HEK293 (cell line): ENCODE measurements around the gene DEDD2.

Experiments used
- CTCF ChIA-PET: fragments of 350-600 bp; formaldehyde crosslinking; extraction: SDS; loops from one replicate; lab custom pipeline; 2021; ENCODE audit warnings: antibody characterized with exemption; lab: Yijun Ruan, JAX
- POLR2A ChIA-PET: fragments of 300-600 bp; formaldehyde crosslinking; extraction: SDS; loops from one replicate; lab custom pipeline; 2020; ENCODE audit warnings: antibody characterized with exemption, inconsistent platforms; lab: Yijun Ruan, JAX
- H3K27ac ChIP-seq: fragments of 200-500 bp; sonication (Bioruptor generic); 2 replicates; pipeline ENCODE4 v1.5.1; 2014; ENCODE audit warnings: low read depth, low read length, control low read depth, inconsistent platforms; ENCODE audit errors: extremely low read depth
- H3K36me3 ChIP-seq, 2 experiments: fragments of 200-500 bp in 1 of 2; sonication (Bioruptor generic) in 1 of 2; 1 replicate in 1 of 2; 2 replicates in 1 of 2; pipeline ENCODE4 v1.5.1; 2014 to 2017; ENCODE audit warnings: inconsistent platforms in 2 of 2, low read length in 2 of 2; ENCODE audit not compliant: control insufficient read depth in 2 of 2, insufficient read depth in 1 of 2
- H3K4me1 ChIP-seq: fragments of 200-500 bp; sonication (Bioruptor generic); 2 replicates; pipeline ENCODE4 v1.5.1; 2014; ENCODE audit warnings: mild to moderate bottlenecking, low read length, inconsistent platforms; ENCODE audit not compliant: control insufficient read depth, insufficient read depth
- H3K4me3 ChIP-seq: 2 replicates; pipeline ENCODE4 v1.5.1; 2011; ENCODE audit warnings: low read depth, mild to moderate bottlenecking, control low read depth, low read length, moderate library complexity
- H3K9me3 ChIP-seq: fragments of 200-500 bp; sonication (Bioruptor generic); 2 replicates; pipeline ENCODE4 v1.5.1; 2014; ENCODE audit warnings: low read depth, low read length, inconsistent platforms; ENCODE audit not compliant: control insufficient read depth, insufficient read depth
- HOXC10 ChIP-seq: sonication (generic); formaldehyde crosslinking; IDR thresholded peaks from 2 replicates; pipeline ENCODE4 v1.8.1; 2023; ENCODE audit warnings: mild to moderate bottlenecking, missing genetic modification reagents
- KLF1 ChIP-seq: fragments of 450-650 bp; formaldehyde crosslinking; IDR thresholded peaks from 2 replicates; pipeline ENCODE4 v1.5.1; 2016; ENCODE audit warnings: missing biosample characterization, missing genetic modification characterization
- KLF10 ChIP-seq: fragments of 450-650 bp; IDR thresholded peaks from 2 replicates; pipeline ENCODE4 v1.5.1; 2018; ENCODE audit warnings: missing biosample characterization, mild to moderate bottlenecking, missing genetic modification characterization
- ZNF2 ChIP-seq: fragments of 450-650 bp; formaldehyde crosslinking; IDR thresholded peaks from 2 replicates; pipeline ENCODE4 v1.5.1; 2016; ENCODE audit warnings: missing biosample characterization, missing genetic modification characterization
- ZNF221 ChIP-seq: fragments of 450-650 bp; formaldehyde crosslinking; IDR thresholded peaks from 2 replicates; pipeline ENCODE4 v1.5.1; 2017; ENCODE audit warnings: missing biosample characterization, missing genetic modification characterization, borderline replicate concordance
- ZNF302 ChIP-seq: fragments of 450-650 bp; formaldehyde crosslinking; IDR thresholded peaks from 2 replicates; pipeline ENCODE4 v1.5.1; 2016; ENCODE audit warnings: missing biosample characterization, missing genetic modification characterization, low read depth
- ZNF354C ChIP-seq: fragments of 450-650 bp; formaldehyde crosslinking; IDR thresholded peaks from 2 replicates; pipeline ENCODE4 v1.5.1; 2016; ENCODE audit warnings: missing biosample characterization, missing genetic modification characterization, low read depth, borderline replicate concordance
- ZNF391 ChIP-seq: fragments of 450-650 bp; formaldehyde crosslinking; IDR thresholded peaks from 2 replicates; pipeline ENCODE4 v1.5.1; 2016; ENCODE audit warnings: low read depth, missing biosample characterization, missing genetic modification characterization, borderline replicate concordance
- ZNF416 ChIP-seq: fragments of 450-650 bp; formaldehyde crosslinking; IDR thresholded peaks from 2 replicates; pipeline ENCODE4 v1.5.1; 2016; ENCODE audit warnings: missing biosample characterization, missing genetic modification characterization
- ZNF654 ChIP-seq: fragments of 450-650 bp; formaldehyde crosslinking; IDR thresholded peaks from 2 replicates; pipeline ENCODE4 v1.5.1; 2016; ENCODE audit warnings: low read depth, missing biosample characterization, missing genetic modification characterization
- ZNF658 ChIP-seq: fragments of 450-650 bp; formaldehyde crosslinking; IDR thresholded peaks from 2 replicates; pipeline ENCODE4; 2016; ENCODE audit warnings: missing biosample characterization, missing genetic modification characterization
- ZNF677 ChIP-seq: fragments of 450-650 bp; IDR thresholded peaks from 2 replicates; pipeline ENCODE4 v1.5.0; 2018; ENCODE audit warnings: missing biosample characterization, mild to moderate bottlenecking, missing genetic modification characterization, moderate library complexity
- ZNF792 ChIP-seq: fragments of 450-650 bp; formaldehyde crosslinking; IDR thresholded peaks from 2 replicates; pipeline ENCODE4 v1.5.1; 2016; ENCODE audit warnings: missing biosample characterization, missing genetic modification characterization
- TF ChIP-seq, protein P1 (sequence below): fragments of 450-650 bp; IDR thresholded peaks from 2 replicates; pipeline ENCODE4 v1.5.1; 2018; ENCODE audit warnings: missing biosample characterization, missing genetic modification characterization
- TF ChIP-seq, protein P2 (sequence below): fragments of 450-650 bp; formaldehyde crosslinking; IDR thresholded peaks from 2 replicates; pipeline ENCODE4 v1.5.1; 2016; ENCODE audit warnings: missing biosample characterization, missing genetic modification characterization
- TF ChIP-seq, protein P3 (sequence below): fragments of 450-650 bp; formaldehyde crosslinking; IDR thresholded peaks from 2 replicates; pipeline ENCODE4 v1.5.1; 2016; ENCODE audit warnings: missing biosample characterization, missing genetic modification characterization

Gene DEDD2

DNA sequence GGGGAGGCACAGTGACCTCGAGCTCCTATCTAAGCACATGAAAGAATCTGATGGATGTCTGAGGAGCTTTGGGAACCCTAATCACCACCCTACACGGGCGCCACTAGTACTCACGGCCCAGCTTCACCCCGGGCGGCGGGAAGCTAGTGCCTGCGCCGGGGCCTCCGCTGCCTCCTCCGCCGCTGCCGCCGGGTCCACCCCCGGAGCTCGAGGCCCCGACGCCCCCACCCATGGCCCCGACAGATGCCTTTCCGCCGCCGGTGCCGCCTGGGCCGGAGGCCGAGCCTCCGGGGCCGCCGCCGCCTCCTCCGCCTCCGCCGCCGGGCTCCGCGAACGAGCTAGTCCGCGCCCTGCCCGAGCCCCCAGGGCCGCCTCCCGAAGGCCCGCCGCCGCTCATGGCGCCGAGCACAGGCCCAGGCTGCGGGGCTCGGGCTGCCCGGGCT, 24.6 kb upstream of the DEDD2 start (continued):
- TF ChIP-seq ZNF677 (tag by site-specific recombination) (0 out of 2 replicates have a peak, but pooled peaks have one; percentile 27), ZNF221 (tag by site-specific recombination) (no peak), ZNF658 (no peak), ZNF354C (no peak)

GRCh38 chr19:42241279-42241678, 23.8 kb upstream of the DEDD2 start:
- no peak for TF ChIP-seq ZNF302
- TF ChIP-seq, protein P1, sequence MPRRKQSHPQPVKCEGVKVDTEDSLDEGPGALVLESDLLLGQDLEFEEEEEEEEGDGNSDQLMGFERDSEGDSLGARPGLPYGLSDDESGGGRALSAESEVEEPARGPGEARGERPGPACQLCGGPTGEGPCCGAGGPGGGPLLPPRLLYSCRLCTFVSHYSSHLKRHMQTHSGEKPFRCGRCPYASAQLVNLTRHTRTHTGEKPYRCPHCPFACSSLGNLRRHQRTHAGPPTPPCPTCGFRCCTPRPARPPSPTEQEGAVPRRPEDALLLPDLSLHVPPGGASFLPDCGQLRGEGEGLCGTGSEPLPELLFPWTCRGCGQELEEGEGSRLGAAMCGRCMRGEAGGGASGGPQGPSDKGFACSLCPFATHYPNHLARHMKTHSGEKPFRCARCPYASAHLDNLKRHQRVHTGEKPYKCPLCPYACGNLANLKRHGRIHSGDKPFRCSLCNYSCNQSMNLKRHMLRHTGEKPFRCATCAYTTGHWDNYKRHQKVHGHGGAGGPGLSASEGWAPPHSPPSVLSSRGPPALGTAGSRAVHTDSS (tag by site-specific recombination): peak; percentile 5; the same call in 1 of the 2 replicates
- POLR2A ChIA-PET: interaction anchor here (1.4 to 13.9 kb wide), 5 partner anchors 8 to 165 kb away, joined by 3 to 242 read pairs (median 36); partner anchors contain the start of genes DEDD2, ZNF526 and ZNF574

DNA sequence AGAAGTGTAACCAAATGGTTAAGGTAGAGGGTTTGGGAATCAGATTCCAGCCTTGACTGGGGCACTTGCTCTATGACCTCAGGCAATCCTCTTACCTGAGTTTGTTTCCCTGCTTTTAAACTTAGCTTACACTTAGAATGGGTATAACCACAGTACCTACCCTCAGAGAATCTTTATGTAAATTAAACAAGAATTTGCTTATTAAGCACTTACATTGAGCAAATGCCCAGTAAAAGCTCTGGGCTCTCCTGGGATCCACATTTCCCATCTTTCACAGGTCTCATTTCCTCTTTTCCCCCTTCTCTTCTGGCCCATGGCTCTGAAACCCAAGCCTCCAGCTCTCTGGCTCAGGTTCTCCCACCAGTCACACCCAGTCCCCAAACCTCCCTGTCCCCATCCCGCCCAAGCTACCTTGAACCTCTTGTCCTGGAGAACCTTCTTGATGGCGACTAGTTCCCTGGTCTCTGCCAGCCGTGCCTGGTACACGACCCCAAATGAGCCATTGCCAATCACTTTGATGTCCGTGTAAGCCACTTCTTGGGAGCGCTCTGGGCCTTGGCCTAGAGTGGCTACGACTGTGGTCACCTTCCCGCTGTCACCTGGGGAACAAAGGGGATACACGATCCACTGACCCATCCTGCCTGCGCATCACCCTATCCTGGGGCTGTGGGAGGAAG, 22.2 kb upstream of the DEDD2 start:
- Histone ChIP-seq H3K27ac (peak overlapping the region; percentile 44; the same call in 1 of the 2 replicates), H3K4me3 (no peak overlapping the region), H3K9me3 (no peaks in the 10 kb centered on the region), H3K4me1 (peaks cover 15% of the 10 kb centered on the region), H3K36me3 (peaks cover 47 to 58% of the 10 kb centered on the region in 2 experiments)
- POLR2A ChIA-PET: interaction anchor here (0.6 to 1.4 kb wide), 6 partner anchors 9 to 23 kb away, joined by 3 to 7 read pairs (median 3); partner anchors contain the start of gene ZNF526
- CTCF ChIA-PET: interaction anchor here (0.6 to 1.9 kb wide), 5 partner anchors 10 to 201 kb away, joined by 3 to 8 read pairs (median 3); no protein-coding TSS in a partner anchor
- TF ChIP-seq ZNF416: no peak
- TF ChIP-seq ZNF391: no peak
- TF ChIP-seq KLF10 (tag by site-specific recombination): no peak
- TF ChIP-seq HOXC10: no peak
- TF ChIP-seq, protein P2, sequence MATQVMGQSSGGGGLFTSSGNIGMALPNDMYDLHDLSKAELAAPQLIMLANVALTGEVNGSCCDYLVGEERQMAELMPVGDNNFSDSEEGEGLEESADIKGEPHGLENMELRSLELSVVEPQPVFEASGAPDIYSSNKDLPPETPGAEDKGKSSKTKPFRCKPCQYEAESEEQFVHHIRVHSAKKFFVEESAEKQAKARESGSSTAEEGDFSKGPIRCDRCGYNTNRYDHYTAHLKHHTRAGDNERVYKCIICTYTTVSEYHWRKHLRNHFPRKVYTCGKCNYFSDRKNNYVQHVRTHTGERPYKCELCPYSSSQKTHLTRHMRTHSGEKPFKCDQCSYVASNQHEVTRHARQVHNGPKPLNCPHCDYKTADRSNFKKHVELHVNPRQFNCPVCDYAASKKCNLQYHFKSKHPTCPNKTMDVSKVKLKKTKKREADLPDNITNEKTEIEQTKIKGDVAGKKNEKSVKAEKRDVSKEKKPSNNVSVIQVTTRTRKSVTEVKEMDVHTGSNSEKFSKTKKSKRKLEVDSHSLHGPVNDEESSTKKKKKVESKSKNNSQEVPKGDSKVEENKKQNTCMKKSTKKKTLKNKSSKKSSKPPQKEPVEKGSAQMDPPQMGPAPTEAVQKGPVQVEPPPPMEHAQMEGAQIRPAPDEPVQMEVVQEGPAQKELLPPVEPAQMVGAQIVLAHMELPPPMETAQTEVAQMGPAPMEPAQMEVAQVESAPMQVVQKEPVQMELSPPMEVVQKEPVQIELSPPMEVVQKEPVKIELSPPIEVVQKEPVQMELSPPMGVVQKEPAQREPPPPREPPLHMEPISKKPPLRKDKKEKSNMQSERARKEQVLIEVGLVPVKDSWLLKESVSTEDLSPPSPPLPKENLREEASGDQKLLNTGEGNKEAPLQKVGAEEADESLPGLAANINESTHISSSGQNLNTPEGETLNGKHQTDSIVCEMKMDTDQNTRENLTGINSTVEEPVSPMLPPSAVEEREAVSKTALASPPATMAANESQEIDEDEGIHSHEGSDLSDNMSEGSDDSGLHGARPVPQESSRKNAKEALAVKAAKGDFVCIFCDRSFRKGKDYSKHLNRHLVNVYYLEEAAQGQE: no peak
- TF ChIP-seq ZNF2 (tag by site-specific recombination): no peak
- no peak for TF ChIP-seq KLF1 (tag by site-specific recombination)
- no peak for TF ChIP-seq ZNF792
- TF ChIP-seq, protein P3, sequence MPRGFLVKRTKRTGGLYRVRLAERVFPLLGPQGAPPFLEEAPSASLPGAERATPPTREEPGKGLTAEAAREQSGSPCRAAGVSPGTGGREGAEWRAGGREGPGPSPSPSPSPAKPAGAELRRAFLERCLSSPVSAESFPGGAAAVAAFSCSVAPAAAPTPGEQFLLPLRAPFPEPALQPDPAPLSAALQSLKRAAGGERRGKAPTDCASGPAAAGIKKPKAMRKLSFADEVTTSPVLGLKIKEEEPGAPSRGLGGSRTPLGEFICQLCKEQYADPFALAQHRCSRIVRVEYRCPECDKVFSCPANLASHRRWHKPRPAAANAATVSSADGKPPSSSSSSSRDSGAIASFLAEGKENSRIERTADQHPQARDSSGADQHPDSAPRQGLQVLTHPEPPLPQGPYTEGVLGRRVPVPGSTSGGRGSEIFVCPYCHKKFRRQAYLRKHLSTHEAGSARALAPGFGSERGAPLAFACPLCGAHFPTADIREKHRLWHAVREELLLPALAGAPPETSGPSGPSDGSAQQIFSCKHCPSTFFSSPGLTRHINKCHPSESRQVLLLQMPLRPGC: no peak
- no peak for TF ChIP-seq ZNF654 (tag by site-specific recombination)
- TF ChIP-seq, all 188 proteins: peak for 0

More at GRCh38 chr19:42241279-42241678, 23.8 kb upstream of the DEDD2 start:
- no peaks in the 10 kb centered on the region for H3K9me3 ChIP-seq
- peaks cover 16% of the 10 kb centered on the region for H3K4me1 ChIP-seq
- peak overlapping the region; percentile 74 for H3K4me3 ChIP-seq
- H3K27ac ChIP-seq: peak overlapping the region; percentile 99
- CTCF ChIA-PET: interaction anchor here (0.6 to 11.8 kb wide), 8 partner anchors 14 to 536 kb away, joined by 3 to 276 read pairs (median 7); no protein-coding TSS in a partner anchor
- H3K36me3 ChIP-seq: peaks cover 31 to 42% of the 10 kb centered on the region in 2 experiments
